Liver (tissue), 9 donors: ENCODE measurements around the gene ACTR6. TPM values are rescaled to one million over a fixed set of nuclear protein-coding genes. Genes with fewer than 3 reads are reported as not detected.

ENCODE experiments used
- DNase-seq: peaks from one replicate; pipeline ENCODE4 v3.0.0-alpha.2; 2017; ENCODE audit warnings: low spot score
- H3K27ac ChIP-seq, 2 donors: one replicate each; pipeline ENCODE4 v1.7.0; 2013; ENCODE audit warnings: inconsistent platforms in 2 of 2, low read length in 2 of 2, control low read depth in 1 of 2, low read depth in 1 of 2, mild to moderate bottlenecking in 1 of 2
- H3K27me3 ChIP-seq, 4 donors: one replicate each; pipeline versions ENCODE4 v1.6.1 to v1.7.0; 2013; ENCODE audit warnings: low read length in 3 of 4, inconsistent platforms in 1 of 4, mild to moderate bottlenecking in 1 of 4, moderate library complexity in 1 of 4; ENCODE audit not compliant: control insufficient read depth in 4 of 4, insufficient read depth in 4 of 4
- H3K36me3 ChIP-seq, 4 donors: one replicate each; pipeline versions ENCODE4 v1.6.1 to v1.7.0; 2013; ENCODE audit warnings: low read length in 3 of 4, mild to moderate bottlenecking in 3 of 4, low read depth in 1 of 4, moderate library complexity in 1 of 4; ENCODE audit not compliant: control insufficient read depth in 4 of 4, insufficient read depth in 3 of 4
- H3K4me1 ChIP-seq, 4 donors: one replicate each; pipeline versions ENCODE4 v1.6.1 to v1.7.0; 2013; ENCODE audit warnings: low read length in 3 of 4, mild to moderate bottlenecking in 3 of 4, moderate library complexity in 1 of 4; ENCODE audit not compliant: control insufficient read depth in 4 of 4, insufficient read depth in 4 of 4
- H3K4me3 ChIP-seq, 3 donors: one replicate each; pipeline versions ENCODE4 v1.6.1 to v1.7.0; 2013; ENCODE audit warnings: low read length in 3 of 3, control low read depth in 1 of 3, low read depth in 1 of 3, mild to moderate bottlenecking in 1 of 3
- H3K9ac ChIP-seq, 2 donors: one replicate each; pipeline ENCODE4 v1.7.0; 2013; ENCODE audit warnings: low read length in 2 of 2, mild to moderate bottlenecking in 2 of 2, moderate library complexity in 2 of 2, control low read depth in 1 of 2, low read depth in 1 of 2
- H3K9me3 ChIP-seq, 4 donors: one replicate each; pipeline versions ENCODE4 v1.6.1 to v1.7.0; 2013; ENCODE audit warnings: low read length in 3 of 4; ENCODE audit not compliant: control insufficient read depth in 4 of 4
- EGR1 ChIP-seq, 2 donors: IDR thresholded peaks; 2 replicates each; pipeline ENCODE4 v1.6.1; 2016 to 2018; ENCODE audit warnings: antibody characterized with exemption in 2 of 2, low read depth in 2 of 2
- FOXA1 ChIP-seq: IDR thresholded peaks from 2 replicates; pipeline ENCODE4 v1.6.1; 2016; ENCODE audit warnings: antibody characterized with exemption
- FOXA2 ChIP-seq: IDR thresholded peaks from 2 replicates; pipeline ENCODE4 v1.6.1; 2016; ENCODE audit warnings: antibody characterized with exemption
- GABPA ChIP-seq, 2 donors: IDR thresholded peaks in 1 of 2; conservative IDR thresholded peaks in 1 of 2; 2 replicates each; pipeline ENCODE4 v1.6.1; 2016; ENCODE audit warnings: antibody characterized with exemption in 2 of 2, mild to moderate bottlenecking in 1 of 2, moderate library complexity in 1 of 2
- HNF4A ChIP-seq, 2 donors: conservative IDR thresholded peaks; 2 replicates each; pipeline ENCODE4 v1.6.1; 2016; ENCODE audit warnings: antibody characterized with exemption in 2 of 2, mild to moderate bottlenecking in 2 of 2
- HNF4G ChIP-seq: IDR thresholded peaks from 2 replicates; pipeline ENCODE4 v1.6.1; 2016; ENCODE audit warnings: antibody characterized with exemption
- JUND ChIP-seq, 2 donors: IDR thresholded peaks; 2 replicates each; pipeline ENCODE4 v1.6.1; 2016; ENCODE audit warnings: antibody characterized with exemption in 2 of 2
- NR2F2 ChIP-seq: IDR thresholded peaks from 2 replicates; pipeline ENCODE4 v1.6.1; 2016; ENCODE audit warnings: antibody characterized with exemption
- RAD21 ChIP-seq, 2 donors: IDR thresholded peaks; 2 replicates each; pipeline ENCODE4 v1.6.1; 2016; ENCODE audit warnings: antibody characterized with exemption in 2 of 2, mild to moderate bottlenecking in 2 of 2
- REST ChIP-seq: IDR thresholded peaks from 2 replicates; pipeline ENCODE4 v1.6.1; 2016; ENCODE audit warnings: antibody characterized with exemption, mild to moderate bottlenecking
- RXRA ChIP-seq, 2 donors: IDR thresholded peaks; 2 replicates each; pipeline ENCODE4 v1.6.1; 2017 to 2018; ENCODE audit warnings: antibody characterized with exemption in 2 of 2, mild to moderate bottlenecking in 1 of 2
- SP1 ChIP-seq: IDR thresholded peaks from 2 replicates; pipeline ENCODE4 v1.6.1; 2018; ENCODE audit warnings: antibody characterized with exemption, mild to moderate bottlenecking
- TAF1 ChIP-seq: conservative IDR thresholded peaks from 2 replicates; pipeline ENCODE4 v1.6.1; 2016; ENCODE audit warnings: antibody characterized with exemption, mild to moderate bottlenecking
- YY1 ChIP-seq: IDR thresholded peaks from 2 replicates; pipeline ENCODE4 v1.6.1; 2016; ENCODE audit warnings: antibody characterized with exemption, mild to moderate bottlenecking
- ZBTB33 ChIP-seq: IDR thresholded peaks from 2 replicates; pipeline ENCODE4 v1.6.1; 2016; ENCODE audit warnings: antibody characterized with exemption
- WGBS: extraction: QIAGEN DNeasy Blood & Tissue Kit; methylation state at CpG from one replicate; pipeline ENCODE4 v1.1.7; 2013; 5-methylcytosine and 5-hydroxymethylcytosine counted together
- polyA plus RNA-seq, 2 donors: library from polyadenylated mRNA; stranded (reverse) in 1 of 2; unstranded in 1 of 2; fragments of 200-250 nt in 1 of 2; fragments of >200 nt in 1 of 2; fragmentation: Nextera tagmentation in 1 of 2; extraction: Ambion mirVana in 1 of 2; gene quantifications; one replicate each; pipeline versions ENCODE4 v1.2.1 to v1.2.3, GENCODE V29; 2013 to 2015
- total RNA-seq, 2 donors: library from RNA; depleted of rRNA; stranded (reverse); fragments of >200 nt; gene quantifications; one replicate each; pipeline ENCODE4 v1.2.3, GENCODE V29; 2014
- TF ChIP-seq, protein P1 (sequence below): fragments of 150-350 bp; IDR thresholded peaks from 2 replicates; pipeline ENCODE4 v1.5.1; 2017; ENCODE audit warnings: improper control_type of control experiment, low read depth, low read length; ENCODE audit not compliant: missing input control
- TF ChIP-seq, protein P2 (sequence below): IDR thresholded peaks from 2 replicates; pipeline ENCODE4 v1.6.1; 2016; ENCODE audit warnings: antibody characterized with exemption
- TF ChIP-seq, protein P3 (sequence below): IDR thresholded peaks from 2 replicates; pipeline ENCODE4 v1.6.1; 2016; ENCODE audit warnings: antibody characterized with exemption
- donor health status: healthy.
- donor health status: healthy.
- donor health status: healthy.
- donor health status: healthy.
- donor health status: healthy.

ACTR6 gene
- total and polyA plus RNA-seq, 4 donors = 6.9 to 9.7 (median 8.7) TPM

- H3K9ac ChIP-seq = no peak overlapping the region
- peaks cover 0 to 3% (median 0%) of the 10 kb centered on the region in 4 donors for H3K36me3 ChIP-seq
- TF ChIP-seq RXRA (IDR thresholded peaks at IDR 0.05) (no peak), YY1 (no peak), REST (no peak), FOXA2 (no peak), EGR1 (IDR thresholded peaks at IDR 0.05; ENCODE audit: low read depth in 2 of 2) (no peak), FOXA1 (no peak), HNF4A (conservative IDR thresholded peaks at IDR 0.05) (peak in 1 of 2 donors; percentile 12), JUND (IDR thresholded peaks at IDR 0.05) (no peak), GABPA (IDR thresholded peaks at IDR 0.05 in 1 of 2, conservative IDR thresholded peaks at IDR 0.05 in 1 of 2) (no peak), SP1 (peak; percentile 15), NR2F2 (no peak), HNF4G (no peak), RAD21 (IDR thresholded peaks at IDR 0.05) (peak in 1 of 2 donors; percentile 25), ZBTB33 (no peak), TAF1 (no peak)
- TF ChIP-seq, protein P1, sequence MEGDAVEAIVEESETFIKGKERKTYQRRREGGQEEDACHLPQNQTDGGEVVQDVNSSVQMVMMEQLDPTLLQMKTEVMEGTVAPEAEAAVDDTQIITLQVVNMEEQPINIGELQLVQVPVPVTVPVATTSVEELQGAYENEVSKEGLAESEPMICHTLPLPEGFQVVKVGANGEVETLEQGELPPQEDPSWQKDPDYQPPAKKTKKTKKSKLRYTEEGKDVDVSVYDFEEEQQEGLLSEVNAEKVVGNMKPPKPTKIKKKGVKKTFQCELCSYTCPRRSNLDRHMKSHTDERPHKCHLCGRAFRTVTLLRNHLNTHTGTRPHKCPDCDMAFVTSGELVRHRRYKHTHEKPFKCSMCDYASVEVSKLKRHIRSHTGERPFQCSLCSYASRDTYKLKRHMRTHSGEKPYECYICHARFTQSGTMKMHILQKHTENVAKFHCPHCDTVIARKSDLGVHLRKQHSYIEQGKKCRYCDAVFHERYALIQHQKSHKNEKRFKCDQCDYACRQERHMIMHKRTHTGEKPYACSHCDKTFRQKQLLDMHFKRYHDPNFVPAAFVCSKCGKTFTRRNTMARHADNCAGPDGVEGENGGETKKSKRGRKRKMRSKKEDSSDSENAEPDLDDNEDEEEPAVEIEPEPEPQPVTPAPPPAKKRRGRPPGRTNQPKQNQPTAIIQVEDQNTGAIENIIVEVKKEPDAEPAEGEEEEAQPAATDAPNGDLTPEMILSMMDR = peak; percentile 14
- TF ChIP-seq, protein P2, sequence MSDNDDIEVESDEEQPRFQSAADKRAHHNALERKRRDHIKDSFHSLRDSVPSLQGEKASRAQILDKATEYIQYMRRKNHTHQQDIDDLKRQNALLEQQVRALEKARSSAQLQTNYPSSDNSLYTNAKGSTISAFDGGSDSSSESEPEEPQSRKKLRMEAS = no peak
- TF ChIP-seq, protein P3, sequence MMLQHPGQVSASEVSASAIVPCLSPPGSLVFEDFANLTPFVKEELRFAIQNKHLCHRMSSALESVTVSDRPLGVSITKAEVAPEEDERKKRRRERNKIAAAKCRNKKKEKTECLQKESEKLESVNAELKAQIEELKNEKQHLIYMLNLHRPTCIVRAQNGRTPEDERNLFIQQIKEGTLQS = no peak
Observed at GRCh38 chr12:100163416-100164152, 37.0 kb upstream of the ACTR6 start.

More at GRCh38 chr12:100163416-100164152, 37.0 kb upstream of the ACTR6 start:
- H3K4me3 ChIP-seq = no peak overlapping the region
- H3K27ac ChIP-seq = no peak overlapping the region
- no peaks in the 10 kb centered on the region for H3K9me3 ChIP-seq
- peak; percentile 50 for DNase-seq
- 42% methylated on average over 16 of the region's 16 CpGs for WGBS
- no peaks in the 10 kb centered on the region for H3K27me3 ChIP-seq
- peaks cover 0 to 9% (median 2%) of the 10 kb centered on the region in 4 donors for H3K4me1 ChIP-seq
